Suppressor macrophage (primary cell): ENCODE measurements around the gene GLIS2.

Experiments used
- DNase-seq, 4 experiments: peaks; one replicate each; pipeline ENCODE4 v3.0.0-alpha.2; 2020 to 2022

Gene GLIS2

GRCh38 chr16:4371357-4372000 lies 55.6 kb downstream of the GLIS2 start, which contains the start of gene VASN:
TSS of gene VASN (plus strand) at chr16:4371848. CDS start at chr16:4380878, 9,030 bp downstream.
- DNase-seq = peak; percentile 57 to 82 (median 64)

- DNase-seq = peak; percentile 21 to 63 (median 42)
These were observed 56.2 kb downstream of the GLIS2 start for GRCh38 chr16:4372001-4372577.

- DNase-seq = no peak
These were observed 56.9 kb downstream of the GLIS2 start for GRCh38 chr16:4372578-4373355.

- DNase-seq = no peak
These were observed 57.6 kb downstream of the GLIS2 start for GRCh38 chr16:4373356-4373908.

- DNase-seq = peak in 1 of 4 experiments; percentile 12
These were observed 58.3 kb downstream of the GLIS2 start for GRCh38 chr16:4373909-4374742.

- no peak for DNase-seq
These were observed 59.9 kb downstream of the GLIS2 start for GRCh38 chr16:4375717-4376116.

- DNase-seq = no peak
These were observed 60.4 kb downstream of the GLIS2 start for GRCh38 chr16:4376126-4376892.

- no peak for DNase-seq
These were observed 61.2 kb downstream of the GLIS2 start for GRCh38 chr16:4376893-4377572.

- no peak for DNase-seq
These were observed 61.8 kb downstream of the GLIS2 start for GRCh38 chr16:4377573-4378154.

GRCh38 chr16:4378161-4378666 lies 62.3 kb downstream of the GLIS2 start:
- no peak for DNase-seq

- DNase-seq = no peak
These were observed 63.3 kb downstream of the GLIS2 start for GRCh38 chr16:4378999-4379690.

- no peak for DNase-seq
These were observed 64.5 kb downstream of the GLIS2 start for GRCh38 chr16:4380119-4381063.

- DNase-seq = no peak
These were observed 65.4 kb downstream of the GLIS2 start for GRCh38 chr16:4381072-4381934.

- DNase-seq = no peak
These were observed 66.3 kb downstream of the GLIS2 start for GRCh38 chr16:4381935-4382794.

- DNase-seq = no peak
These were observed 67.0 kb downstream of the GLIS2 start for GRCh38 chr16:4382795-4383357.
